ENCODE results near the gene LAMA5.

DNA sequence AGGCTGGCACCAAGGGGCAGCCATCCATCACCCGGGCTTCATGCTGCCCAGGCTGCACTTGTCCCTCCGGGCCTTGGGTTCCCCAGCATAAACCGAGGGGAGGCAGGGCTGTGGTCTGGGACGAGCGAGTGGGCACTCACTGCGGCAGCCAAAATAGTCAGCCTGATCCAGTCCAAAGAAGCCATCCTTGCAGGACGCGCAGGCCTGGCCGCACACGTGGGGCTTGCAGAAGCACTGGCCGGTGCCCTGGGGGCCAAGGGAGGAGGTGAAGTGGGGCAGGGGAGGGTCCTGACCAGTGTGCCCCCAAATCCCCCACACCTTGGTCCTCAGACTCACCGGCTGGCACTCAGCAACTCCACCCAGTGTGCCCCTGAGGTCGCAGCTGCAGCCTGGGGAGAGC is 32.2 kb downstream of the LAMA5 start:
- TF ChIP-seq EP300 (IDR thresholded peaks at IDR 0.05; ENCODE audit: borderline replicate concordance in 1 of 2, low read depth in 2 of 2, low read length in 2 of 2) (no peak), TAF1 (IDR thresholded peaks at IDR 0.05; ENCODE audit: low read depth, low read length) (no peak), POLR2A (IDR thresholded peaks at IDR 0.05; ENCODE audit: control extremely low read depth in 1 of 2, low read depth in 2 of 2, low read length in 2 of 2) (no peak), CREB1 (IDR thresholded peaks at IDR 0.05) (no peak), FOSL1 (IDR thresholded peaks at IDR 0.05; ENCODE audit: insufficient read depth, low read depth, low read length) (no peak), YY1 (IDR thresholded peaks at IDR 0.05; ENCODE audit: low read depth, low read length) (no peak), SP1 (IDR thresholded peaks at IDR 0.05; ENCODE audit: low read depth, low read length) (no peak), POLR2AphosphoS5 (IDR thresholded peaks at IDR 0.05; ENCODE audit: low read depth, low read length) (no peak)
- TF ChIP-seq, protein P1, sequence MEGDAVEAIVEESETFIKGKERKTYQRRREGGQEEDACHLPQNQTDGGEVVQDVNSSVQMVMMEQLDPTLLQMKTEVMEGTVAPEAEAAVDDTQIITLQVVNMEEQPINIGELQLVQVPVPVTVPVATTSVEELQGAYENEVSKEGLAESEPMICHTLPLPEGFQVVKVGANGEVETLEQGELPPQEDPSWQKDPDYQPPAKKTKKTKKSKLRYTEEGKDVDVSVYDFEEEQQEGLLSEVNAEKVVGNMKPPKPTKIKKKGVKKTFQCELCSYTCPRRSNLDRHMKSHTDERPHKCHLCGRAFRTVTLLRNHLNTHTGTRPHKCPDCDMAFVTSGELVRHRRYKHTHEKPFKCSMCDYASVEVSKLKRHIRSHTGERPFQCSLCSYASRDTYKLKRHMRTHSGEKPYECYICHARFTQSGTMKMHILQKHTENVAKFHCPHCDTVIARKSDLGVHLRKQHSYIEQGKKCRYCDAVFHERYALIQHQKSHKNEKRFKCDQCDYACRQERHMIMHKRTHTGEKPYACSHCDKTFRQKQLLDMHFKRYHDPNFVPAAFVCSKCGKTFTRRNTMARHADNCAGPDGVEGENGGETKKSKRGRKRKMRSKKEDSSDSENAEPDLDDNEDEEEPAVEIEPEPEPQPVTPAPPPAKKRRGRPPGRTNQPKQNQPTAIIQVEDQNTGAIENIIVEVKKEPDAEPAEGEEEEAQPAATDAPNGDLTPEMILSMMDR (IDR thresholded peaks at IDR 0.05; ENCODE audit: control extremely low read depth in 1 of 3, insufficient read depth in 1 of 3, low read depth in 1 of 3, low read length in 3 of 3): no peak
- TF ChIP-seq, protein P2, sequence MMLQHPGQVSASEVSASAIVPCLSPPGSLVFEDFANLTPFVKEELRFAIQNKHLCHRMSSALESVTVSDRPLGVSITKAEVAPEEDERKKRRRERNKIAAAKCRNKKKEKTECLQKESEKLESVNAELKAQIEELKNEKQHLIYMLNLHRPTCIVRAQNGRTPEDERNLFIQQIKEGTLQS (IDR thresholded peaks at IDR 0.05; ENCODE audit: insufficient read depth, low read depth, low read length): no peak

All from H1 (cell line).